GM12892 (cell line): ENCODE results near the gene FBXO9.
"Not testable (repeated sequence)": the region's sequence is repeated elsewhere in the genome, so short reads cannot be mapped to it uniquely, and the experiment has no call there.

Experiments used
- DNase-seq: peaks from one replicate; pipeline ENCODE4 v3.0.0; 2011; ENCODE audit not compliant: insufficient read length
- FAIRE-seq: peaks from 2 replicates; lab custom pipeline; 2011; peaks lifted over from hg19 to GRCh38; lab: Jason Lieb, UNC
- POLR2A ChIP-seq: IDR thresholded peaks from 2 replicates; pipeline ENCODE4 v1.6.1; 2011; ENCODE audit warnings: low read depth, low read length, control low read depth
- POLR2AphosphoS5 ChIP-seq: IDR thresholded peaks from 2 replicates; pipeline ENCODE4 v1.6.1; 2011; ENCODE audit warnings: low read depth, low read length, control low read depth
- TAF1 ChIP-seq: IDR thresholded peaks from 2 replicates; pipeline ENCODE4 v1.6.1; 2011; ENCODE audit warnings: low read depth, mild to moderate bottlenecking, control low read depth, low read length, borderline replicate concordance

Gene FBXO9

GRCh38 chr6:53033764-53034163 lies 31.4 kb upstream of the FBXO9 start:
- DNase-seq, result no peak
- TF ChIP-seq TAF1 (no peak), POLR2AphosphoS5 (no peak), POLR2A (no peak)
- FAIRE-seq, result no peak

GRCh38 chr6:53035549-53036213 lies 29.5 kb upstream of the FBXO9 start:
- TF ChIP-seq TAF1 (no peak), POLR2AphosphoS5 (no peak), POLR2A (no peak)
- FAIRE-seq (no peak), DNase-seq (no peak)

- FAIRE-seq, result no peak
- no peak for DNase-seq
- TF ChIP-seq POLR2AphosphoS5 (no peak), TAF1 (no peak), POLR2A (no peak)
Observed at GRCh38 chr6:53038141-53038540, 27.1 kb upstream of the FBXO9 start.

- DNase-seq (no peak), FAIRE-seq (no peak)
- TF ChIP-seq POLR2AphosphoS5, result no peak
- TF ChIP-seq POLR2A, result no peak
- no peak for TF ChIP-seq TAF1
Observed at GRCh38 chr6:53038596-53038995, 26.6 kb upstream of the FBXO9 start.

GRCh38 chr6:53041356-53041755 lies 23.8 kb upstream of the FBXO9 start:
- DNase-seq (no peak), FAIRE-seq (no peak)
- TF ChIP-seq TAF1 (no peak), POLR2A (no peak), POLR2AphosphoS5 (no peak)

- no peak for FAIRE-seq
- no peak for TF ChIP-seq POLR2A
- TF ChIP-seq TAF1, result no peak
- TF ChIP-seq POLR2AphosphoS5, result no peak
- no peak for DNase-seq
Observed at GRCh38 chr6:53042112-53042511, 23.1 kb upstream of the FBXO9 start.

- no peak for TF ChIP-seq POLR2AphosphoS5
- TF ChIP-seq POLR2A, result no peak
- TF ChIP-seq TAF1, result no peak
- DNase-seq, result no peak
- FAIRE-seq, result no peak
Observed at GRCh38 chr6:53043581-53043980, 21.6 kb upstream of the FBXO9 start.

GRCh38 chr6:53044071-53044470 lies 21.1 kb upstream of the FBXO9 start:
- no peak for FAIRE-seq
- no peak for DNase-seq

GRCh38 chr6:53044572-53044971 lies 20.6 kb upstream of the FBXO9 start:
- TF ChIP-seq POLR2A, result no peak
- no peak for TF ChIP-seq TAF1
- no peak for TF ChIP-seq POLR2AphosphoS5
- FAIRE-seq (no peak), DNase-seq (no peak)

More at GRCh38 chr6:53044071-53044470, 21.1 kb upstream of the FBXO9 start:
- TF ChIP-seq TAF1, result no peak
- TF ChIP-seq POLR2AphosphoS5, result no peak
- TF ChIP-seq POLR2A, result no peak

GRCh38 chr6:53045891-53046673 lies 19.1 kb upstream of the FBXO9 start:
- TF ChIP-seq POLR2AphosphoS5 (no peak), TAF1 (no peak), POLR2A (no peak)
- DNase-seq (no peak), FAIRE-seq (no peak)

GRCh38 chr6:53048431-53049195 lies 16.6 kb upstream of the FBXO9 start:
- FAIRE-seq (no peak), DNase-seq (no peak)
- no peak for TF ChIP-seq TAF1
- no peak for TF ChIP-seq POLR2A
- no peak for TF ChIP-seq POLR2AphosphoS5

- no peak for TF ChIP-seq TAF1
- TF ChIP-seq POLR2AphosphoS5, result no peak
- TF ChIP-seq POLR2A, result no peak
- FAIRE-seq, result no peak
- no peak for DNase-seq
Observed at GRCh38 chr6:53049415-53049814, 15.8 kb upstream of the FBXO9 start.

- FAIRE-seq, DNase-seq: not testable (repeated sequence)
Observed at GRCh38 chr6:53052152-53052551, 13.1 kb upstream of the FBXO9 start.
